ENCODE data around the gene FOXP2.

DNA sequence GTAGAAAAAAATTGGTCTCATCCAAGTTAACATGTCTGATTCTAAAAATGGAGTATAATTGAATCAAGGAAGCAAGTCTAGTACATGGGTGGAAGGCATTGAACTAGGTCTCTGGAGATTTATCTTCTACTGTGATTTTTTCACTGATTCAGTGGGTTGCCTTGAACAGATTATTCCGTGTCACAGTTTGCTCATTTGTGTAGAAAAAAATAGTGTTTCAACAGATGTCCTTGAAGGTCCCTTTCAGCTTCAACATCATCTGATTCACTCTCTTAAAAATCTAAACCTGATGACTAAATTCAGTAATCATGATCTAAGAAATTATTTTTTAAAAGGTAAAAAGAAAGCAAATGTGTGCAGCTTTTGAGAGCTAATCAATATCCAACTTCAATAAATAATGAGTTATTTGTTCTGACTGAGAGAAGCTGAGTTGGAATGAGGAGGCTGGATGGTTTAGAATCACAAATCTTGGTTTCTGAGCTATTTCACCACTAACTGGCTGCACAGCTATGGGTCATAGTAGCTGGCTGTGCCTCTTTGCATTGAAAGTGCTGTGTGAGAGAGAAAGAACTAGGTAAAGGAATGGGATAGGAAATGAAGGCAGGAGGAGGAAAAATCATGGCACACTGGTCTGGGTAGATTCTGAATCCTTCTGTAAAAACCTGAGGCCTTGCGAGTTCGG lies 285.8 kb downstream of the FOXP2 start:
- TF ChIP-seq, protein P1, sequence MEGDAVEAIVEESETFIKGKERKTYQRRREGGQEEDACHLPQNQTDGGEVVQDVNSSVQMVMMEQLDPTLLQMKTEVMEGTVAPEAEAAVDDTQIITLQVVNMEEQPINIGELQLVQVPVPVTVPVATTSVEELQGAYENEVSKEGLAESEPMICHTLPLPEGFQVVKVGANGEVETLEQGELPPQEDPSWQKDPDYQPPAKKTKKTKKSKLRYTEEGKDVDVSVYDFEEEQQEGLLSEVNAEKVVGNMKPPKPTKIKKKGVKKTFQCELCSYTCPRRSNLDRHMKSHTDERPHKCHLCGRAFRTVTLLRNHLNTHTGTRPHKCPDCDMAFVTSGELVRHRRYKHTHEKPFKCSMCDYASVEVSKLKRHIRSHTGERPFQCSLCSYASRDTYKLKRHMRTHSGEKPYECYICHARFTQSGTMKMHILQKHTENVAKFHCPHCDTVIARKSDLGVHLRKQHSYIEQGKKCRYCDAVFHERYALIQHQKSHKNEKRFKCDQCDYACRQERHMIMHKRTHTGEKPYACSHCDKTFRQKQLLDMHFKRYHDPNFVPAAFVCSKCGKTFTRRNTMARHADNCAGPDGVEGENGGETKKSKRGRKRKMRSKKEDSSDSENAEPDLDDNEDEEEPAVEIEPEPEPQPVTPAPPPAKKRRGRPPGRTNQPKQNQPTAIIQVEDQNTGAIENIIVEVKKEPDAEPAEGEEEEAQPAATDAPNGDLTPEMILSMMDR (IDR thresholded peaks at IDR 0.05; ENCODE audit: borderline replicate concordance, extremely low read depth, low read length, poor library complexity, severe bottlenecking): no peak
- TF ChIP-seq EZH2 (IDR thresholded peaks at IDR 0.05; ENCODE audit: borderline replicate concordance, low read depth, low read length, severe bottlenecking): no peak
